HEK293 (cell line): ENCODE measurements around the gene PROB1.

Experiments used
- CTCF ChIA-PET: fragments of 350-600 bp; formaldehyde crosslinking; extraction: SDS; loops from one replicate; lab custom pipeline; 2021; ENCODE audit warnings: antibody characterized with exemption; lab: Yijun Ruan, JAX
- POLR2A ChIA-PET: fragments of 300-600 bp; formaldehyde crosslinking; extraction: SDS; loops from one replicate; lab custom pipeline; 2020; ENCODE audit warnings: antibody characterized with exemption, inconsistent platforms; lab: Yijun Ruan, JAX
- H3K27ac ChIP-seq: fragments of 200-500 bp; sonication (Bioruptor generic); 2 replicates; pipeline ENCODE4 v1.5.1; 2014; ENCODE audit warnings: low read depth, low read length, control low read depth, inconsistent platforms; ENCODE audit errors: extremely low read depth
- H3K36me3 ChIP-seq, 2 experiments: fragments of 200-500 bp in 1 of 2; sonication (Bioruptor generic) in 1 of 2; 1 replicate in 1 of 2; 2 replicates in 1 of 2; pipeline ENCODE4 v1.5.1; 2014 to 2017; ENCODE audit warnings: inconsistent platforms in 2 of 2, low read length in 2 of 2; ENCODE audit not compliant: control insufficient read depth in 2 of 2, insufficient read depth in 1 of 2
- H3K4me1 ChIP-seq: fragments of 200-500 bp; sonication (Bioruptor generic); 2 replicates; pipeline ENCODE4 v1.5.1; 2014; ENCODE audit warnings: mild to moderate bottlenecking, low read length, inconsistent platforms; ENCODE audit not compliant: control insufficient read depth, insufficient read depth
- H3K4me3 ChIP-seq: 2 replicates; pipeline ENCODE4 v1.5.1; 2011; ENCODE audit warnings: low read depth, mild to moderate bottlenecking, control low read depth, low read length, moderate library complexity
- H3K9me3 ChIP-seq: fragments of 200-500 bp; sonication (Bioruptor generic); 2 replicates; pipeline ENCODE4 v1.5.1; 2014; ENCODE audit warnings: low read depth, low read length, inconsistent platforms; ENCODE audit not compliant: control insufficient read depth, insufficient read depth
- BCL11B ChIP-seq: fragments of 450-650 bp; formaldehyde crosslinking; IDR thresholded peaks from 2 replicates; pipeline ENCODE4 v1.5.1; 2016; ENCODE audit warnings: low read depth, missing biosample characterization, missing genetic modification characterization
- EGR2 ChIP-seq: fragments of 450-650 bp; formaldehyde crosslinking; IDR thresholded peaks from 2 replicates; pipeline ENCODE4 v1.5.1; 2016; ENCODE audit warnings: low read depth, missing biosample characterization, missing genetic modification characterization
- FEZF1 ChIP-seq: fragments of 450-650 bp; formaldehyde crosslinking; IDR thresholded peaks from 2 replicates; pipeline ENCODE4 v1.5.1; 2016; ENCODE audit warnings: missing biosample characterization, missing genetic modification characterization
- GLIS1 ChIP-seq: fragments of 450-650 bp; formaldehyde crosslinking; IDR thresholded peaks from 2 replicates; pipeline ENCODE4 v1.5.1; 2016; ENCODE audit warnings: missing biosample characterization, missing genetic modification characterization
- SP2 ChIP-seq: fragments of 450-650 bp; formaldehyde crosslinking; IDR thresholded peaks from 2 replicates; pipeline ENCODE4 v1.5.1; 2016; ENCODE audit warnings: missing biosample characterization, missing genetic modification characterization
- TSHZ1 ChIP-seq: fragments of 450-650 bp; formaldehyde crosslinking; IDR thresholded peaks from 2 replicates; pipeline ENCODE4 v1.5.1; 2016; ENCODE audit warnings: missing biosample characterization, missing genetic modification characterization, borderline replicate concordance
- ZBTB17 ChIP-seq: fragments of 450-650 bp; formaldehyde crosslinking; IDR thresholded peaks from 2 replicates; pipeline ENCODE4 v1.5.1; 2016; ENCODE audit warnings: missing biosample characterization, missing genetic modification characterization
- ZBTB6 ChIP-seq: fragments of 450-650 bp; formaldehyde crosslinking; IDR thresholded peaks from 2 replicates; pipeline ENCODE4 v1.5.1; 2017; ENCODE audit warnings: missing biosample characterization, missing genetic modification characterization
- ZBTB8A ChIP-seq: fragments of 450-650 bp; formaldehyde crosslinking; IDR thresholded peaks from 2 replicates; pipeline ENCODE4 v1.5.1; 2016; ENCODE audit warnings: missing biosample characterization, missing genetic modification characterization
- ZFHX2 ChIP-seq: fragments of 450-650 bp; formaldehyde crosslinking; conservative IDR thresholded peaks from 2 replicates; pipeline ENCODE4 v1.5.1; 2016; ENCODE audit warnings: missing biosample characterization, missing genetic modification characterization
- ZNF223 ChIP-seq: fragments of 450-650 bp; formaldehyde crosslinking; IDR thresholded peaks from 2 replicates; pipeline ENCODE4 v1.5.1; 2016; ENCODE audit warnings: missing biosample characterization, missing genetic modification characterization
- ZNF24 ChIP-seq: fragments of 450-650 bp; formaldehyde crosslinking; IDR thresholded peaks from 2 replicates; pipeline ENCODE4 v1.5.1; 2016; ENCODE audit warnings: missing biosample characterization, missing genetic modification characterization
- ZNF341 ChIP-seq: fragments of 450-650 bp; formaldehyde crosslinking; IDR thresholded peaks from 2 replicates; pipeline ENCODE4; 2016; ENCODE audit warnings: low read depth, missing biosample characterization, missing genetic modification characterization
- ZNF529 ChIP-seq: fragments of 450-650 bp; formaldehyde crosslinking; IDR thresholded peaks from 2 replicates; pipeline ENCODE4 v1.5.1; 2017; ENCODE audit warnings: missing genetic modification characterization, missing biosample characterization; ENCODE audit not compliant: insufficient replicate concordance
- ZNF664 ChIP-seq: fragments of 450-650 bp; formaldehyde crosslinking; IDR thresholded peaks from 2 replicates; pipeline ENCODE4 v1.5.1; 2016; ENCODE audit warnings: missing biosample characterization, missing genetic modification characterization

The PROB1 gene

GRCh38 chr5:139391570-139392323 is 3.2 kb downstream of the PROB1 start:
- Histone ChIP-seq H3K36me3 (no peaks in the 10 kb centered on the region), H3K27ac (no peak overlapping the region; the same call in 1 of the 2 replicates), H3K4me3 (no peak overlapping the region), H3K9me3 (no peaks in the 10 kb centered on the region), H3K4me1 (no peaks in the 10 kb centered on the region)
- ChIA-PET CTCF (interaction anchor here (0.6 to 2.5 kb wide), 6 partner anchors 10 to 85 kb away, joined by 3 to 18 read pairs (median 3); no protein-coding TSS in a partner anchor), POLR2A (interaction anchor here (0.7 to 1.4 kb wide), 2 partner anchors 28 to 50 kb away, joined by 3 to 5 read pairs; partner anchors contain the start of gene PAIP2)
- peak; percentile 56; the same call in 1 of the 2 replicates for TF ChIP-seq EGR2 (tag by site-specific recombination)
- peak; percentile 26; the same call in 1 of the 2 replicates for TF ChIP-seq ZFHX2 (tag by site-specific recombination)
- no peak for TF ChIP-seq ZNF223 (tag by site-specific recombination)
- TF ChIP-seq SP2 (tag by site-specific recombination) = 0 out of 2 replicates have a peak, but pooled peaks have one; percentile 8

GRCh38 chr5:139390639-139391569 is 4.0 kb downstream of the PROB1 start:
- Histone ChIP-seq H3K9me3 (no peaks in the 10 kb centered on the region), H3K4me1 (no peaks in the 10 kb centered on the region), H3K36me3 (no peaks in the 10 kb centered on the region), H3K4me3 (no peak overlapping the region), H3K27ac (no peak overlapping the region)
- ChIA-PET POLR2A (interaction anchor here (0.6 to 1.4 kb wide), 3 partner anchors 27 to 363 kb away, joined by 3 to 5 read pairs (median 4); partner anchors contain the start of gene PAIP2), CTCF (interaction anchor here (0.6 to 2.5 kb wide), 6 partner anchors 11 to 84 kb away, joined by 3 to 18 read pairs (median 3); no protein-coding TSS in a partner anchor)
- no peak for TF ChIP-seq BCL11B
- 0 out of 2 replicates have a peak, but pooled peaks have one; percentile 2 for TF ChIP-seq GLIS1 (tag by site-specific recombination)

GRCh38 chr5:139389701-139390638 is 4.9 kb downstream of the PROB1 start, which contains the start of gene MZB1:
MZB1 (minus strand) TSS chr5:139389913; CDS start chr5:139389856, 57 bp downstream.
- ChIA-PET CTCF (interaction anchor here (0.6 to 1.1 kb wide), 2 partner anchors 11 to 32 kb away, joined by 3 read pairs; no protein-coding TSS in a partner anchor), POLR2A (interaction anchor here (0.6 to 1.4 kb wide), 2 partner anchors 48 to 362 kb away, joined by 4 to 5 read pairs; partner anchors contain the start of gene PAIP2)
- no peaks in the 10 kb centered on the region for H3K9me3 ChIP-seq
- no peak within 1 kb of the TSS for H3K27ac ChIP-seq
- no peaks in the 10 kb centered on the region for H3K4me1 ChIP-seq
- no peaks in the 10 kb centered on the region for H3K36me3 ChIP-seq
- no peak within 1 kb of the TSS for H3K4me3 ChIP-seq
- TF ChIP-seq ZFHX2 (tag by site-specific recombination) (peak; percentile 29; the same call in 1 of the 2 replicates), GLIS1 (tag by site-specific recombination) (peak; percentile 8; the same call in 1 of the 2 replicates), ZBTB8A (tag by site-specific recombination) (peak; percentile 31; the same call in 1 of the 2 replicates), ZNF24 (tag by site-specific recombination) (no peak), FEZF1 (no peak)

GRCh38 chr5:139388198-139388821 is 6.6 kb downstream of the PROB1 start:
- POLR2A ChIA-PET = interaction anchor here (0.6 kb wide), 1 partner anchor 809 kb away, joined by 3 read pairs; no protein-coding TSS in a partner anchor
- H3K27ac ChIP-seq = no peak overlapping the region
- TF ChIP-seq ZBTB17 (tag by site-specific recombination) (peak; percentile 30; the same call in 1 of the 2 replicates), TSHZ1 (tag by site-specific recombination) (no peak), ZNF664 (no peak), ZNF529 (tag by site-specific recombination) (no peak), ZBTB6 (tag by site-specific recombination) (no peak), ZNF341 (tag by site-specific recombination) (peak; percentile 82), ZFHX2 (tag by site-specific recombination) (peak; percentile 95)

More at GRCh38 chr5:139388198-139388821, 6.6 kb downstream of the PROB1 start:
- Histone ChIP-seq H3K4me3 (no peak overlapping the region), H3K9me3 (no peaks in the 10 kb centered on the region), H3K36me3 (no peaks in the 10 kb centered on the region), H3K4me1 (no peaks in the 10 kb centered on the region)
- CTCF ChIA-PET = interaction anchor here (0.5 to 0.6 kb wide), 2 partner anchors 148 to 1174 kb away, joined by 3 read pairs; no protein-coding TSS in a partner anchor
